T follicular helper cell (primary cell): Measurements from ENCODE around the gene CARD19.
A peak's percentile ranks its signal among the peaks of the same experiment; 100 is the strongest.

Experiments
- DNase-seq: peaks from one replicate; pipeline ENCODE4 v3.0.0-alpha.2; 2020; ENCODE audit warnings: low read depth

CARD19 gene

GRCh38 chr9:93064392-93065134, 31.5 kb upstream of the CARD19 start:
- peak; percentile 83 for DNase-seq

DNA sequence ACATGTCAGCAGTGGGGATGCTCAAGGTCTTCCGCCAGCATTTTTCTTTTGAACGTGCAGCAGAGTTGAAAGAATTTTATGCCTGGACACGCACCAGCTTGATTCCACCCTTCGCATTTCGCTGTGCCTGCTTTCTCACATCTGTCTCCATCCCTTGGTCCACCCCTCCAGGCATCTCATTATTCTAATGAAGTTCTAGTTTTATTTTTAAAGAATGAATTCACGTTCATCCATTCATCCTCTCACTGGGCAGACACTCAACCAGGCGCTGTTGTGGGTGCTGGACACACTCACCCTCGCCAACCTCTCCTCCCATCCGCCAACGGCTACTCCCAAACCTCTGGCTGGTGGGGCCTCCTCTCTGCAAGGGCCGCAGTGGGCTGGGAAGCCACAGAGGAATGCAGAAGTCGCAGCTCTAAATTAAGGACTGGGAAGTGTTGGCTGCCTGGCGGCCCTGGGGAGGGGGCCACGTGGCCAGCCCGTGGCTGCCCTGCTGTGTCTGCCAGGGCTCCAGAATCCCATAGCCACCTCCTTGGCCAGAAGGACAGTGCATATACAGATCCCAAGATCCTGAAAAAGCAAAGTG, 30.8 kb upstream of the CARD19 start:
- no peak for DNase-seq

- no peak for DNase-seq
These were observed 28.9 kb upstream of the CARD19 start for GRCh38 chr9:93066978-93067603.

- no peak for DNase-seq
These were observed 27.1 kb upstream of the CARD19 start for GRCh38 chr9:93068956-93069355.

GRCh38 chr9:93071464-93071863, 24.6 kb upstream of the CARD19 start:
- DNase-seq, result no peak

DNA sequence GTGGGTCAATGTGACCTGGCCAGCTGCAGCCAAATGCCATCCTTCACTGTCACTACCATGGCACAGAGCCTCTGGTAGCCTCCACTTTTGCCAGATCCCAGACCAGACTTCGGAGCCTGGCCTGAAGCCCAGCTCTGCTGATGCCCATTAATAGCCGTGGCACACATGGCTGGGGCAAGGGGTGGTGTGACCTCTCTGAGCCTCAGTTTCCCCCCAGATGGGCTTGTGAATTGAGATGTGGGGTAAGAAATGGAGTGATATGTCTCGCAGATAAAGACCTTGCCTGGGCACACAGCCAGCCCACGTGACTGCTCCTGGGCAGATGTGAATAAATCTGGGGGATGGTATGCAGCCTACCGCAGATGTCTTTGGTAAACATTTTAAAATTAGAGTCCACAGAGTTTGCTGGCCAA, 23.6 kb upstream of the CARD19 start:
- no peak for DNase-seq

GRCh38 chr9:93076101-93076791, 19.8 kb upstream of the CARD19 start:
- DNase-seq, result no peak

DNA sequence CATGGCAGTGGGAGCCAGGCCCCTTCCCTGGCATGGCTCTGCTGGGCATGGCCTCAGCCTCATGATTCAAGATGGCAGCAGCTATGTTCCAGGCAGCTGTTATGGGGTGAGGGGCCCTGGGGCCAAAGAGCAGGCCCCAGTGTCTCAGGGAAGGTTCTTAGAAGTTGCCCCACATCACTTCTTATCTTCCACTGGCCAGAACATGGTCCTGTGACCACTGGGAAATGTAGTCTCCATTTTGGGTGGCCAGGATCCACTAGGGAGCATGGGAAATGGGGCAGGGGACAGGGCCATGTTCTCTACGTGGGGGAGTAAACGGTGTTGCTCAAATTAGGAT, 19.3 kb upstream of the CARD19 start:
- DNase-seq, result no peak

- DNase-seq, result no peak
These were observed 18.6 kb upstream of the CARD19 start for GRCh38 chr9:93077367-93077766.

GRCh38 chr9:93077811-93078210, 18.2 kb upstream of the CARD19 start:
- no peak for DNase-seq

DNA sequence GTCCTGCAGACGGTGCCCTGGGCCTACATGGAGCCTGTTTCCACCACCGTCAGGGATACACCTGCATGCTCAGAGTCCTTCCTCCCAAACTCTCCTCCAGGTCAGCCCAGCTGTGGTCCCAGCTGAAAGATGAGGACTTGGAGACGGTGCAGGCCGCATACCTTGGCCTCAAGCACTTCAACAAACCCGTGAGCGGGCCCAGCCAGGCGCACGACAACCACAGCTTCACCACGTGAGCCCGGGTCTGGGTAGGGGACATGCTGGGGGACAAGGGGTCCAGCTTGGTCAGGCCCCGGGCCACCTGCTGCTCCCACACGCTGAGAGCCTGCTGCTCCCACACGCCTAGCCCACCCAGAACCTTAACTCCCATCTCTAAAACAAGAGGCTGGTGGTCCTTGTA, 16.6 kb upstream of the CARD19 start:
- DNase-seq, result no peak

GRCh38 chr9:93080406-93080805, 15.6 kb upstream of the CARD19 start:
- DNase-seq, result no peak

- DNase-seq, result no peak
These were observed 14.9 kb upstream of the CARD19 start for GRCh38 chr9:93081081-93081529.

DNA sequence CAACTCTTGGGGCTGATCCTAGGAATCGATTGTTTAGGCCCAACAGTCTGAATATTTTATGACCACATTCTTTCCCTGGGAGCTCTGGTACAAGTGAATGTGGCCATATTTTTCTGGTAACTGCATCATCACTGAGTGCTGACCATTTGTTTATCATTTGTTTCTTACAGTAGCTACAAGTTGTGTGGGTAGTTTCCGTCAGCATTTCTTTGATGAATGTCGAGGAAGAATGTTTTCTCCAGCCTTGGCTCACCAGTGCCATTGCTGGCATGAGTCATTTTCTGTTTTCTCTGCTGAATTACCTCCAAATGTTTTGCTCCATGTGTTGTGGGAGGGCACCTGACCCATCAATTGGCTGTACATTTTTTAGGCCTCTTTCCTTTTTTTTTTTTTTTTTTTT, 14.1 kb upstream of the CARD19 start:
- no peak for DNase-seq

- no peak for DNase-seq
These were observed 13.1 kb upstream of the CARD19 start for GRCh38 chr9:93082841-93083411.

DNA sequence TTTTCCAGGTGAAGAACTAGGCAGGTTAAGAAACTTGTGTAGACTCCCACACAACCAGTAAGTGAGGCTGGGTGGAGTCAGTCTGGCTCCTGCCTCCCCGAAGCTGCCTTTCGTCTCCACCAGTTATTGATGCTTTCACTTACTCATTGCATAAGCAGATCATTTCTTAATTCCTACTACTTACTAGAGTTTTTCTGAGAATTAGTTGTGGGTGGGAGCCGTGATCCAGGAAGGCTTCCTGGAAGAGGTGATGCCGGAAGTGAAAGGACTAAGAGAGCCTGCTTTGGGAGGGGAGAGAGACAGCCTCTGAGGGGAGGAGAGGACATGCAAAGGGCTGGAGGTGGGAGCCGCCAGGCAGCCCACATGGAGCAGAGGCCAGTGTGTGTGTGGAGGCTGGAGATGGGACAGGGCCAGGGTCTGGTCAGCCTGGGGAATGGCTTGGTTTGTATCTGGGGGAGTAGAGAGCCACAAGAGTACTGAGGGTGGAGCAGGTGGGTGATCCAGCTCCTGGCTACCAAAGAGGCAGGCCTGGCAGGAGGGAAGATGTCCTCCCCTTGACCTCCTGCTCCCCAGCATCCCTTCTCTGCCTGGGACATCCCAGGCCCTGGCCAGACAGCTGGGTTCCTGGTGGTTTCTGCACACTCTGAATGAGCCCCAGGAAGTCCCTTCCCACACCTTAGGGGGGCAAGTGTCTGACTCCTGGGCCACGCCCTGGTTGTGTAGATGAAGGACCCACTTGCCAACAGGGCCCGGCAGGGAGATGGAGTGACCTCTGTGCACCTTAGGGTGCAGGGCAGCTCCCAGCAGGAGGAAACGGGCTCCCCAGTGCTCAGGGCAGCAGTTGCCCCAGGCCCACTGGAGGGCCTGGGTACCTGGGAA, 12.2 kb upstream of the CARD19 start:
- no peak for DNase-seq

GRCh38 chr9:93084471-93084881, 11.5 kb upstream of the CARD19 start:
- DNase-seq, result no peak

DNA sequence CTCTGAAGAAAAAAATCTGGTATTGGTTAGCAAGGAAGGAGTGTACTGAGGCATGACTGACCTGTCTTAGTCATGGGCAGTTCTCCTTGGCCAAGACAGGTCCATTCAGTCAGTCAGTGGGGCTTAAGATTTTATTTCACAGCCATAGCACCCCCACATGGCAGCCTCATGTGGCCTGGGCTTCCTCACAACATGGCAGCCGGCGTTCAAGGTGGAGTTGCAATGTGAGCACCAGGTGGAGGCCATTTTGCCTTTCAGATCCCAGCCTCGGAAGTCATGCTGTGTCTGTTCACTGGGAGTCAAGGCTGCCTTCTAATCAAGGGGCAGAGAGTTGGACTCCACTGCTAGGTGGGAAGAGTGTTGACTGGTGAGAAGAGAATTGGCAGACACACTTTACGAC, 10.3 kb upstream of the CARD19 start:
- no peak for DNase-seq

GRCh38 chr9:93086447-93087224, 9.4 kb upstream of the CARD19 start:
- DNase-seq, result no peak

DNA sequence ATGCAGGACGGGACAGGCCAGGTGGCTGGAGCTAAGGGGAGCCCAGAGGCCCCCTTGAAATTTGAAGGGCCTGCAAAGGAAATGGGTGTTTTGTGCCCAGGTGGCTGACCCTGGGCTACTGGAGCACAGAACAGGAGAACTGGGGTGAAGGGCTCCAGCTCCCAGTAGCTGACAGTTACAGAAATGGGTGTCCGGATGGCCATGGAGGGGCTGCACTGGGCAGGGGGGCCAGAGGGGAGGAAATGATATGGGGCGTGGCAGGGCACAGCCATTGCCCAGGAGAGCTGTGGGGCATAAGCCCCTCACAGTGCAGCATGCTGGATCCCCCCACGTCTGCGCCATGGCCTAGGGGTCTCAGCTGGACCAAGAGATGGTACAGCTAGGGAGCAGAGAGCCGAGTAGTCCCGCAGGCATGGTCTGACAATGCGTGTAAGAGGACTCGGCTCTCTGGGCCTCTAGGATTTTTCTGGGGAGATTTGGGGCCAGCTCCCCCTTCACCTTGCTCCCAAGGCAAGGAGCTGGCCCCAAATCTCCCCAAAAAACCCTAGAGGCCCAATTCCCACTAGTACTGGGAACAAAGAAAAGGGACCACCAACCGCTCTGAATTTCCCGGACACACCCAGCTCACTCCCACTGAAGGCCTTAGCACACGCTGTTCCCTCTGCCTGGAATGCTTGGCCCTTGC, 7.9 kb upstream of the CARD19 start:
- DNase-seq, result no peak
